DND-41 (cell line): ENCODE data around the gene ZNF254.

Experiments
- EZH2 ChIP-seq: IDR thresholded peaks from 3 replicates; pipeline ENCODE4 v1.6.1; 2012; ENCODE audit warnings: borderline replicate concordance, low read depth, mild to moderate bottlenecking, moderate library complexity, low read length, inconsistent platforms; ENCODE audit not compliant: severe bottlenecking
- TF ChIP-seq, protein P1 (sequence below): IDR thresholded peaks from 2 replicates; pipeline ENCODE4 v1.5.1; 2012; ENCODE audit warnings: borderline replicate concordance, low read length, moderate library complexity, mild to moderate bottlenecking; ENCODE audit not compliant: poor library complexity, severe bottlenecking; ENCODE audit errors: extremely low read depth

DNA sequence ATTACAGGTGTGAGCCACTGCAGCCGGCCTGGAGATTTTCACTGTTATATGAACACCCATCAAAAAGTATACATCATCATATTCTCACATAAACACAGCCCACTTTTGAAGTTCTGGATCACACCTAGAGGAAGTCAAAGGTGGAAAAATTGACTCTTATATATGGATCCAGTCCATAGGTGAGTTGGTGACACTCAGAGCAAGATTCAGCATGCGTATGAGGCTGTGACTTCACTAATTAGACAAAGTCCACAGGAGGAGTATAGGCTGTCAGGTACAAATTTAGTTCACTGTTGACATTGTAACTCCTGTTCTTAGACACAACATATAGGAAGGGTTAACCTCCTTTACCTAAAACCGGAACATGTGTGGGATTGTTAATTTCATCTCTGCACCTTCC lies 31.4 kb upstream of the ZNF254 start:
- TF ChIP-seq, protein P1, sequence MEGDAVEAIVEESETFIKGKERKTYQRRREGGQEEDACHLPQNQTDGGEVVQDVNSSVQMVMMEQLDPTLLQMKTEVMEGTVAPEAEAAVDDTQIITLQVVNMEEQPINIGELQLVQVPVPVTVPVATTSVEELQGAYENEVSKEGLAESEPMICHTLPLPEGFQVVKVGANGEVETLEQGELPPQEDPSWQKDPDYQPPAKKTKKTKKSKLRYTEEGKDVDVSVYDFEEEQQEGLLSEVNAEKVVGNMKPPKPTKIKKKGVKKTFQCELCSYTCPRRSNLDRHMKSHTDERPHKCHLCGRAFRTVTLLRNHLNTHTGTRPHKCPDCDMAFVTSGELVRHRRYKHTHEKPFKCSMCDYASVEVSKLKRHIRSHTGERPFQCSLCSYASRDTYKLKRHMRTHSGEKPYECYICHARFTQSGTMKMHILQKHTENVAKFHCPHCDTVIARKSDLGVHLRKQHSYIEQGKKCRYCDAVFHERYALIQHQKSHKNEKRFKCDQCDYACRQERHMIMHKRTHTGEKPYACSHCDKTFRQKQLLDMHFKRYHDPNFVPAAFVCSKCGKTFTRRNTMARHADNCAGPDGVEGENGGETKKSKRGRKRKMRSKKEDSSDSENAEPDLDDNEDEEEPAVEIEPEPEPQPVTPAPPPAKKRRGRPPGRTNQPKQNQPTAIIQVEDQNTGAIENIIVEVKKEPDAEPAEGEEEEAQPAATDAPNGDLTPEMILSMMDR, result no peak
- no peak for TF ChIP-seq EZH2
